ENCODE measurements around the gene CDYL.
A peak's percentile ranks its signal among the peaks of the same experiment; 100 is the strongest.
"Not testable (repeated sequence)": the region's sequence is repeated elsewhere in the genome, so short reads cannot be mapped to it uniquely, and the experiment has no call there.

Gene CDYL

DNA sequence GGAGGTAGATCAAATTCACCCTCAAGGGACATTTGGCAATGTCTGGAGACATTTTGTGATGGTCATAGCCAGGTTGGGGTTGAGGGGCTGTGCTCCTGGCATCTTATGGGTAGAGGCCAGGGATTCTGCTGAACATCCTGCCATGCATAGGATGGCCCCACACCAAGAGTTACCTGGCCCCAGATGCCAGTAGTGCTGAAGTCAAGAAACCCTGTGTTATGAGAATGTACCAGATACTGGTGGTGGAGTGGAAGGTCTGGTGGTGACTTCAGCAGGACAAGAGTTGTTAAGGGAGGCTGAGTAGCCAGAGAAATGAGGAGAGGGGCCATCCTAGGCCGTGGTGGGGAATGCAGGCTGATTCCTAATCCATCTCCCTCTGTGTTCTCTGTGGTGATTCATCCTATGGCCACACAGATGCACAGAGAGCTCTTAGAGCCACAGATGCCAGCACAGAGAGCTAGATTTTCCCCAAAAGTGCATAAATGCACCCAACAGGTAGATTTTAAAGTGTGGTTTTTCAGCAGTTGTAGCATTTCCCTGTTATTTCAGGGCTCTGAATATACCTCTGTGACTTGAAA is 43.6 kb downstream of the CDYL start:
- DNase-seq (ENCODE audit: low read depth, low spot score), result no peak
- H3K4me3 ChIP-seq (ENCODE audit: low read length), result no peak overlapping the region

DNA sequence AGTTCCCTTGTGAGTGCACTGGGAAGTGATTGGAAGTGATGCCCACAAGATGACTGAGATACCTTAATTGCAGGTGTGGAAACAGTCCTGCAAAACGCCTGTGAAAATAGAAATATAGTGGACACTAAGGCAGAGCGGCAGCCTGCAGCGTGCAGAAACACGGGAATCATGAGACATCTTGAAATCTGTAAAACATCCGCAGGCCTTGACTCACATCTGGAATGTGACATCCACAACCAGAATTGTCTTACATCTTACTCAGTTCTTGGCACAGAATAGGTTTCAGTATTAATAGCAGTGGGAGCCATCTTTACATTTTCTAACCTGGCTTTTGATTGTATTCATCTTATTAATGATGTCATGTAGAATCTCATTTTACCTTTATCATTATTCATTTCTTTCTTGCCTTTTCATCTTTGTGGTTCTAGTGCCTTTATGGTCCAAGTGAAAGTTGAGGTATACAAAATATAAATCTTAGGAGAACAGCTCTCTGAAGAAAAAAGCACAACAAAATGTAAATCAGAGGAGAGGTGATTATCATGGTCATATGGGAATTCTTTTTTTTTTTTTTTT is 44.6 kb downstream of the CDYL start:
- H3K4me3 ChIP-seq (ENCODE audit: low read length), result no peak overlapping the region
- no peak for DNase-seq (ENCODE audit: low read depth, low spot score)

DNA sequence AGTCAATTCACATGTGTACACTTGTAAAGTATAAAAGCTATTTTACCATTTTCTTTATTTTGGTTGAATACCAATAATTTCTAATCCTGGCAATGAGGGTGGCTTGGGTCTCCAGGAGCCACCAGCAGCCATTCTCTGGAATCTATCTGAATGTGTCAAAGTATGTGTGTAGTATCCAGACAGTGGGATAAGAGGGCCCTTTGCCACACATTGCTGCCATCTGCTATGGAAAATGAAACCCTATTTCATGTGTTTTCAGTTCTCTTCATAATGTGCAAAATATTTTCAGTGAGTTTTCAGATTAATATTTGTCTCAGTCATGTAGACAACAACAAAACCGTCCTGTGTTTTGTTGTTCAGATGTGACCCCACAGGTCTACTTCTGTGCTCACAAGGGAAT is 46.3 kb downstream of the CDYL start:
- DNase-seq (ENCODE audit: low read depth, low spot score), result no peak

DNA sequence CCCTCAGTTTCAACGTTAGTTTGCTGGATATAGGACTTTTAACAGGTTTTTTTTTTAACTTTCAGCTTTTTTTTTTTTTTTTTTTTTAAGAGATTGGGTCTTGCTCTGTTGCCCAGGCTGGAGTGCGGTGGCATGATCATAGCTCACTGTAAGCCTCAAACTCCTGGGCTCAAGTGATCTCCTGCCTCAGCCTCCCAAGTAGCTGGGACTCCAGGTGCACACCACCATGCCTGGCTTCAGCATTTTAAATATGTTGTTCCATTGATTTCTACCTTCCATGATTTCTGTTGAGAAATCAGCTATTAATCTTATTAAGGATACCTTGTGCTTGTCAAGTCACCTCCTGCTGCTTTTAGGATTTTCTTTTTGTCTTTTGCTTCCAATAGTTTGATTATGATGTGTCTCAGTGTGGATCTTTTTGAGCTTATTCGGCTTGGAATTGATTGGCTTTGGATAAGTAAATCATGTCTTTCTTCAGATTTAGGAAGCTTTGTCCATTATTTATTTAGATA is 52.0 kb downstream of the CDYL start:
- H3K4me3 ChIP-seq (ENCODE audit: low read length), result no peak overlapping the region
- no peak for DNase-seq (ENCODE audit: low read depth, low spot score)

More for the DNA sequence above, 46.3 kb downstream of the CDYL start:
- H3K4me3 ChIP-seq (ENCODE audit: low read length), result no peak overlapping the region

DNA sequence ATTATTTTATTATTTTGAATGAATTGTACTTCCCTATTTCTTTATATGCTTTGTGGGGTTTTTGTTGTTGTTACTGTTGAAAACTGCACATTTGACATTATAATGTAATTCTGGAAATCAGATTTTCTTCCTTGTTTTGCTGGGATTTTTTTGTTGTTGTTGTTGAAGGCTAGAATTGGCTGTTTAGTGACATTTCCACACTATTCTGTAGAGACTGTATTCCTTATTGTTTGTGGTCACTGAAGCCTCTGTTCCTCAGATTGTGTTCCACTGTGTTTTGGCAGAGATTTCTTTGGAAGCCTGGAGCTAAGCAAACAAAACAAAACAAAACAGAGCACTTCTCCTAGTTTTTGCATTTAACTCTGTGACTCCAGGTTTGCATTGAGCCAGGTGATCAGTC is 52.9 kb downstream of the CDYL start:
- no peak for DNase-seq (ENCODE audit: low read depth, low spot score)
- no peak overlapping the region for H3K4me3 ChIP-seq (ENCODE audit: low read length)

DNA sequence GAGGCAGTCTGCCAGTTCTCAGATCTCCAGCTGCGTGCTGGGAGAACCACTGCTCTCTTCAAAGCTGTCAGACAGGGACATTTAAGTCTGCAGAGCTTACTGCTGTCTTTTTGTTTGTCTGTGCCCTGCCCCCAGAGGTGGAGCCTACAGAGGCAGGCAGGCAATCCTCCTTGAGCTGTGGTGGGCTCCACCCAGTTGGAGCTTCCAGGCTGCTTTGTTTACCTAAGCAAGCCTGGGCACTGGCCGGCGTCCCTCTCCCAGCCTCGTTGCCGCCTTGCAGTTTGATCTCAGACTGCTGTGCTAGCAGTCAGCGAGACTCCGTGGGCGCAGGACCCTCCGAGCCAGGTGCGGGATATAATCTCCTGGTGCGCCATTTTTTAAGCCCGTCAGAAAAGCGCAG is 59.3 kb downstream of the CDYL start:
- H3K4me3 ChIP-seq (ENCODE audit: low read length); DNase-seq (ENCODE audit: low read depth, low spot score): not testable (repeated sequence)

DNA sequence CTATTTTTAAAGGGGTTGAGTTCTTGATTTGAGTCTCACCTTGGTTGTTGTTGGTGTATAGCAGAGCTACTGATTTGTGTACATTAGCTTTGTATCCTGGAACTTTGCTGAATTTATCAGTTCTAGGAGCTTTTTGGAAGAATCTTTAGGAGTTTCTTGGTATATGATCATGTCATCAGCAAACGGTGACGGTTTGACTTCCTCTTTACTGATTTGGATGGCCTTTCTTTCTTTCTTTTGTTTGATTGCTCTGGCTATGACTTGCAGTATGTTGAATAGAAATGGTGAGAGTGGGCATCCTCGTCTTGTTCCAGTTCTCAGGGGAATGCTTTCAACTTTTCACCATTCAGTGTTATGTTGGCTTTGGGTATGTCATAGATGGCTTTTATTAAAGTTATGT is 64.0 kb downstream of the CDYL start:
- no peak overlapping the region for H3K4me3 ChIP-seq (ENCODE audit: low read length)
- DNase-seq (ENCODE audit: low read depth, low spot score), result no peak

DNA sequence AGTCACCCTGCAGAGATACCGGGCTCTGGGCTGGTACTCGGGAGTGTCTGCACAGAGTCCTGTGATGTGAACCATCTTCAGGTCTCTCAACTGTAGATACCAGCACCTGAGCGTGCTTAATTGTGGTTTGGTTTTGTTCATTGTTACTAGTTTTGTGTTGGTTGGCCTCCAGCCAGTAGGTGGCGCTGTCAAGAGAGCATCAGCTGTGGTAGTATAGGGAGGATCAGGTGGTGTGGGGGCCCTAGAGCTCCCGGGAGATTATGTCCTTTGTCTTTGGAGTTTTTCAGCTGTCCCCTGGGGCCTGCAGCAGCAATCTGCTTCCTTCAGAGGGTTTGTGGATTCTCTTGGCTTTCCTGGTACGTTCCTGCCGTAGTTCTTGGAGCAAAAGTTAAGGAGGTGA is 67.9 kb downstream of the CDYL start:
- no peak overlapping the region for H3K4me3 ChIP-seq (ENCODE audit: low read length)
- DNase-seq (ENCODE audit: low read depth, low spot score), result no peak

DNA sequence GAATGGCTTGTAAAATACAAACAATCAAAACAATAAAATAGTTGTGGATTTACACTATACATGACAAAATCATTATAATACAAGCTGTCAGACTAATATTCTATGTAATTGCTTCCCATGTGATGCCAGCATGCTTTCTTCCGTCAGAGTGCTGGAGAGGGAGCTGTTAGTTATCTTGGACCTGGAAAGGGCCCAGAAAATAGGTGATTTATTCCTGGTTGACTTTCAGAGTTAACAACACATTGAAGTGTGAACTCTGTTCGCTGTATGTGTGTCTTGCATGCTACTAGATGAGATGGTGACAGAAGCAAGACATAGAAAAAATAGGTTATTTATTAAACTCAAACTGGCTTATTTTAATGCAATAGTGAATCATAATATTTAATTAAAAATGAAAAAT is 70.2 kb downstream of the CDYL start:
- H3K4me3 ChIP-seq (ENCODE audit: low read length), result no peak overlapping the region
- DNase-seq (ENCODE audit: low read depth, low spot score), result no peak

DNA sequence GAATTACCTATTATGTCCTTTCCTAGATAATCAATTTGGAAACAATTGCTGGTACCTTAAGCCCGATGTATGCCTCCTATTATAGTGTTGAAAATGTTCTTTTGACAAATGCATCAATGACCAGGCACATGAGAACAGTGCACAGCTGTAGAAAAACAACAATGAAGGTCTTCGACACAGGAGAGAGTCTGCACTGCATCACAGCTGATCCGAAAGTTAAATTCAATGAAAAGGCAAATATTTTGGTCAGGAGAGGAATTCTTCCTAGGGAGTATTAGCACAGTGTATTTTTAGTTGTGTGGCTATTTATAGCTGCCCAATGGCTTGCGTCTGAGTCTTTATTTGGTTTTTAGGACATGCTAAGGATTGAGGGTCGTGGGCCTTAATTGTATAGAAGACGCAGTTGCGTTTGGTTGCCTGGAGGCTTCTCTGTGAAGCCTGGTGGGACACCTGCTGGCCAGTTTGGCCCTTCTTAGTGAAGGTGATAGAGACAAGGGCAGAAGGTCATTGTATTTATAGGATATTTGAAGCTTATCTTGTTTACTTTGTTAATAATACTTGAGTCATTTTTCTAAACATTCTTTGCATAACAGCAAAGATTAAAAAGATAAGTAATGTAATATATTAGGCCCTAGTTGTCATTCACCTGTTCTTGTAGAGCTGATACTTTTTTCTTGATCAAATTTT is 72.3 kb downstream of the CDYL start:
- H3K4me3 ChIP-seq (ENCODE audit: low read length), result no peak overlapping the region
- no peak for DNase-seq (ENCODE audit: low read depth, low spot score)

DNA sequence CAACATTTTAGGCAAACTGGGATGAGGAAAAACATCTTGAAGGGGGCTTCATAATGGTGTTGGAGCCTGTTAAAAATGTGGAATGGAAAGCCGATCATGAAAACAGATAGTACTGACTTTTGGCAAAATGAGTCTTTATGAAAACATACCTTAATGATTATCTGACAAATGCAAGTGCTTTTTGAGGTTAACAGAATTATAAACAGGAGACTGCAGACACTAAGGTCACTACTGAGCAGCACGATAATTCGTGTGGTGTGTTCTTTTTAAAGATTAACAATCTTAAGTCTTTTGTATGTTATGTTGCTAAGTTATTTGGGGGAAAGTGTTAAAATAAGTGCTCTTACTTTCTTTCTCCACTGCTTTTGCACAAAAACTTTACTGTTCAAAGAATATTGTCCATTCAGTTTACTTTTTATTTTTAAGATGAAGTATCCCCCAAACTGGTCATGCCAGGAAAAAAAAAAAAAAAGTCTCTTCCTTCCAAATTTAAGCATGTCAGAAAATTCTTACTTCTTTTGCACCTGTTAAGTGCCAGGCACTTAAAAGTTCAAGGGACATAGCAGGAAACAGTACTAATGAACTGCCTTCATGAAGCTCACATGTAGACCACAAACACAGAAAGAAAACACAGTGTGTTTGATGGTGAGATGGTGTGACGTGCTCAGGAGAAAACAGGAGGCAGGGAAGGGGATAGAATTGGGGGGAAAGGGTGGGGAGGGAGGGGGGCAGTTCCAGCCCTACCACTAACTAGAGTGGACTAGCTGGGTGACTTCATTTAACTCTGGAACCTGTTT is 73.2 kb downstream of the CDYL start:
- DNase-seq (ENCODE audit: low read depth, low spot score), result peak; percentile 73
- H3K4me3 ChIP-seq (ENCODE audit: low read length), result no peak overlapping the region

DNA sequence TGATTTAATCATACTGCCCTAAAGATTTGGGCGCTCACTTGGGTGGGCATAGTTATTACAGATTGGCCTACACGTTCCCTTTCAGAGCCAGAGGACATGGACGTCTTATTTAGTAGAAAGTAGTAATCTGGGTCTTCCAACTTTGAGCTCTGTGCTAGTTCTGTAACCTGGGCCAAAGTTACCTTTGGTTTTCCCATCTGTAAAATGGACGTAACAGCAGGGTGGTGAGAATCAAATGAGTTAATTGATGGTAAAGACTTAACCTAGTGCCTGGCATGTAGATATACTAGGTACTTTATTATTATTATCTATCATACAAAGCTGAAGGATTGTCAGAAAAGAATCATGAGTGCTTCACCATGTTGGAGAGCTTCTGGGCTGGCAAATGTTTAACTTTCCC is 74.8 kb downstream of the CDYL start:
- H3K4me3 ChIP-seq (ENCODE audit: low read length), result no peak overlapping the region
- DNase-seq (ENCODE audit: low read depth, low spot score), result no peak

DNA sequence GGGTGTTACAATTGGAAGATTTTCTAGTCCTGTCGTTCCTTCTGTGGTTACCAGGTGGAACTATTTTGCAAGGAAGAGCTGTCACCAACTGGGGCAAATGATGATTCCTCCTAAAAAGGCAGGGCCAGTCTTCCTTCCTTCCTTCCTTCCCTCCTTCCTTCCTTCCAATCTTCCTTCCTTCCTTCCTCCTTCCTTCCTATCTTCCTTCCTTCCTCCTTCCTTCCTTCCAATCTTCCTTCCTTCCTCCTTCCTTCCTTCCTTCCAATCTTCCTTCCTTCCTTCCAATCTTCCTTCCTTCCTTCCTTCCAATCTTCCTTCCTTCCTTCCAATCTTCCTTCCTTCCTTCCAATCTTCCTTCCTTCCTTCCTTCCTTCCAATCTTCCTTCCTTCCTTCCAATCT is 76.0 kb downstream of the CDYL start:
- H3K4me3 ChIP-seq (ENCODE audit: low read length); DNase-seq (ENCODE audit: low read depth, low spot score): not testable (repeated sequence)

DNA sequence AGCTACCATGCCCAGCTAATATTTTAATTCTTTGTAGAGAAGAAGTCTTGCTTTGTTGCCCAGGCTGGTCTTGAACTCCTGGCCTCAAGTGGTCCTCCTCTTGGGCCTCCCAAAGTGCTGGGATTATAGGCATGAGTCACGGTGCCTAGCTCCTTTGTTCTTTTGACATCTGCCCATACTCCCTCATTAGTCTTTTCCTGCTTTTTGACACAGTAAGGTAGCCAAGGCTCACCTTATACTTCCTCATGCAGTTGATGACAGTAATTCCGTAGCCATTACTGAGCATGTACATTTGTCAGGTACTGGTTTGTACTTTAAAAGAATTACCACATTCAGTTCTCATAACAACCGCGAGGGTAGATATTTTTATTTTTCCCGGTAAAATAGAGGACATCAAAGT is 76.7 kb downstream of the CDYL start:
- no peak for DNase-seq (ENCODE audit: low read depth, low spot score)

DNA sequence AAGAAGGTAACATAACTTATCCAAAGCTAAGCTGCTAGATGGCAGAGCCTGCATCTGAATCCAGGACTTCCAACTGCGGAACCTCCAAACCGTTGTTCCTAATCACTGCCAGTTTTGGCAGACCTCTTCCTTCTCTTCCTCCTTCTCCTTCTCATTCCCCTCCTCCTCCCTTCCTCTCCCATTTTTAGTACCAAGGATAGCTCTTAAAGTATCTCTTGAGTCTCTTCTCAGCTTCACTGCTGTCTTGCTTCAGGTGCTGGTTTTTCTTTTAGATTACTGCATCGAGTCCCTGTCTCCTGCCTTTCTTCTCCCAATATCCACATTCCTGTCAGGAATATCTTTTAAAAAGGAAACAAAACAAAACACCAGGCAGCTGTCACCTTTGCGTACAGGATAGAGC is 77.1 kb downstream of the CDYL start:
- H3K4me3 ChIP-seq (ENCODE audit: low read length), result no peak overlapping the region
- no peak for DNase-seq (ENCODE audit: low read depth, low spot score)

More for the DNA sequence above, 76.7 kb downstream of the CDYL start:
- H3K4me3 ChIP-seq (ENCODE audit: low read length), result no peak overlapping the region

DNA sequence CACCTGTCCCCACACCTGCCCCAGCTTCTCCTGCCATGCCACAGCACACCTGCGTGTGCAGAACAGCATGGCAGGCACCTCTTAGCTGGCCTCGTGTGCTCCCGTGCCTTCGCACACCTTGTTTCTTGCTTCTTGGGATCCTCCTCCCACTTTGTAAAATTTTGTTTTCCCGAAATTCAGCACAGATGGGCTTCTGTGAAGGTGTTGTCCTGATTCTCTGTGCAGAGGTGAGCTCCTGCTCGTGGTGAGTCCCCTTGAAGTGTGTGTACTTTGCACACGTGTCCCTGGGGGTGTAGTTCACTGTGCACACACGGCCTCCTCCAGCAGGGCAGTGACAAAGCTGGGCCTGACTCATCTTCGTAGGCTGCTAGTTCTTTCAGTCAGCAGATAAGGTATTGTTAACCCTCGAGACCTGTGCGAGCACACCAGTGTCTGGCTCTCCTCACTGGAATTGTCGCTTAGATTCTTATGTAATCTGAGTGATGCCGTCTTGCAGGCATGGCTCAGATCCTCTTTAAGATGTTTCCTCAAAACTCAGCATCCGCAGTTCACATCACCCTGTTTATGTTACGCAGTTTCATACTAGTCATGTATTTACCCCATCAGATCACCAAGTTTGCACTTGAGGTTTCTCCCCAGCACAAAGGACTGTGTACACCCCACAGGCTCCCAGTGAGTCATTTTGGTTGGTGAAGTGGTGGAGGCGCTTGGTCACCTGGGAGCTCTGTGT is 77.7 kb downstream of the CDYL start:
- H3K4me3 ChIP-seq (ENCODE audit: low read length), result no peak overlapping the region
- DNase-seq (ENCODE audit: low read depth, low spot score), result no peak

DNA sequence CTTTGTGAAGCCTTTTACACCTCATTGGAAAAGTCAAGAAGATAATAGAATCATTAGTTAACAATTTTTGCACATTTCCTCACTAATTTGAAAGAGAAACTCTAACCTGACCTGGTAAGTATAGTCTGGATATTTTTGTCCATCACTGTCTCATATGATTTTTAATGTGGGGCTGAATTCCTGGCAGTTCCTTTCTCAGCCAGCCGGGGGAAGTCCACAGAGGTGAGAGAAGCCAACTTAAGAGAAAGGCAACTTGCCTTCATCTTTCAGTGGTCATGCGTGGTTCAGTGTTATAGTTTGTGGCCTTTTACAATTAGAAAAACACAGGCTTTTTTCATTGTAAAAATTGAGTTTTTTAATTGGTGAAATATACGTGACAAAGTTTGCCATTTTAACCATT is 80.6 kb downstream of the CDYL start:
- DNase-seq (ENCODE audit: low read depth, low spot score), result no peak
- no peak overlapping the region for H3K4me3 ChIP-seq (ENCODE audit: low read length)

DNA sequence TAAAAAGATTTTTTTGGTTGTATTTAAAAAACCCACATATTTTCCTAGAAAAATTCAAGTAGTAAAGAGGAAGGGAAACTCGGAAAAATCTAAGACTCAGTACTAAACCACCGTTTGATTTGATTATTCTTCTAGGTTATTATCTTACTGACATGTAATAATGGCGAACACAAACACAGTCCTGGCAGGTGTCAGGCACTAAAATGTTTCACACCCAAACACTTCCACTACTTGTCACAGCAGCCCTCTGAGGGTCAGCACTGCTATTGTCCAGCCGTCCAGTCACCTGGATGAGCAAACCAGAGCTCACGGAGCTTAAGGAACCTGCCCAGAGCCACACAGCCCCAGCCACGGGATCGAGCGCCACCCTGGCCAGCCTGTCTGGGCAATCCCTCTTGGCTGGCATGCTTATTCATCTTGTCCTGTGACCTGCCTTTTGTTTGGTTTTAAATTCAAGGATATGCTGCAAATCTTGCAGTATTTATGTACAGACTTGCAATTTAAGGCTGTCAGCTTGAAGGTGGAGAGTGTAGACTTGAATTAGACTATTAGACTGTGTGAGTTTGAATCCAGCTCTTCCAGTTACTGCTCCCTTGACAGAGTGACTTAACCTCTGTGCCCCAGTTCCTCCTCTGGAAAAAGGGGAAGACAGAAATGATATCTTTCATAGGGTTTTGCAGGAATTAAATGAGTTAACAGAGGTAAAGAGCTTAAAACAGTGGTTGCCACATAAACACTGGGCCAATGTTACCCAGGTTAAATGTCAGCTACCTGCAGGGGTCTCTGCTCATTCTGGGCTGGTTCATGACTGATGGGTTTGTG is 82.2 kb downstream of the CDYL start:
- no peak for DNase-seq (ENCODE audit: low read depth, low spot score)

DNA sequence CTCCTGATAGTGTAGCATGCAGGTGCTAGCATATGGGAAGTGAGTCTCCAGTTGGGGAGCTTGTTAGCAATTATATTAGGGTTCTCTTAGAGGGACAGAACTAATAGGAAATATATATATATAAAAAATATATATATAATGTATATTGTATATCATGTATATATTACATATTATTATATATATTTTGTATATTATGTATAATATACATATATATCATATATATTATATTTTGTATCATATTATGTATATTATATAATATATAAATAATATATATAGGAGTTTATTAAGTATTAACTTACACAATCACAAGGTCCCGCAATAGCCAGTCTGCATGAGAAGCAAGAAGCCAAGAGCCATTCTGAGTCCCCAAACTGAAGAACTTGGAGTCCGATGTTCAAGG is 84.2 kb downstream of the CDYL start:
- H3K4me3 ChIP-seq (ENCODE audit: low read length), result no peak overlapping the region
- DNase-seq (ENCODE audit: low read depth, low spot score), result no peak

More for the DNA sequence above, 82.2 kb downstream of the CDYL start:
- no peak overlapping the region for H3K4me3 ChIP-seq (ENCODE audit: low read length)

All from Jurkat, Clone E6-1 (cell line).